ENCODE results near the gene ZNF668. TPM values are rescaled to one million over a fixed set of nuclear protein-coding genes. Genes with fewer than 3 reads are reported as not detected.

ZNF668 gene
- total and polyA plus RNA-seq, 2 of the 4 experiments (the other 2 are of a cell fraction), result 4.5 to 11.6 TPM

- Histone ChIP-seq H4K8ac (ENCODE audit: low read depth in 2 of 2, low read length in 2 of 2) (peak overlapping the region; percentile 81 to 97; a peak in 3 of 4 replicates), H3K23ac (ENCODE audit: low read depth, low read length) (no peak overlapping the region), H3K14ac (replicated peaks; ENCODE audit: low read depth, low read length) (no peak overlapping the region), H4K5ac (ENCODE audit: low read depth, low read length) (peak overlapping the region; percentile 82), H3K56ac (ENCODE audit: extremely low read depth, insufficient read depth, low read length) (no peak overlapping the region), H3K79me1 (ENCODE audit: low read depth in 1 of 2, low read length in 2 of 2) (peaks cover 14 to 27% of the 10 kb centered on the region in 2 experiments), H4K91ac (ENCODE audit: insufficient read depth, low read depth, low read length) (no peak overlapping the region), H2BK15ac (ENCODE audit: low read depth, low read length) (peak overlapping the region; percentile 1; the same call in 1 of the 3 replicates), H4K20me1 (ENCODE audit: insufficient read depth, low read length) (no peaks in the 10 kb centered on the region; the same call in 1 of the 2 replicates), H3K18ac (ENCODE audit: low read depth, low read length) (peak overlapping the region; percentile 5; the same call in 1 of the 2 replicates), H3K27me3 (ENCODE audit: control insufficient read depth, insufficient read depth, low read length) (no peaks in the 10 kb centered on the region), H2BK5ac (ENCODE audit: low read depth, low read length, poor library complexity, severe bottlenecking) (peak overlapping the region; percentile 46), H3K27ac (ENCODE audit: insufficient read depth, low read length) (peak overlapping the region; percentile 43), H2AK9ac (replicated peaks; ENCODE audit: low read depth, low read length, poor library complexity) (peak overlapping the region; percentile 22), H2BK120ac (ENCODE audit: low read depth, low read length) (no peak overlapping the region), H3K9me3 (ENCODE audit: control insufficient read depth, insufficient read depth, low read length) (no peaks in the 10 kb centered on the region), H3K9me1 (ENCODE audit: insufficient read depth, low read length) (peaks cover 14% of the 10 kb centered on the region; the same call in 1 of the 2 replicates), H3K4me3 (ENCODE audit: insufficient read depth, low read depth, low read length) (no peak overlapping the region), H3K4ac (ENCODE audit: low read depth, low read length) (no peak overlapping the region), H3K9ac (ENCODE audit: low read depth, low read length) (0 out of 2 replicates have a peak overlapping the region, but pooled peaks have one; percentile 3), H3K4me2 (ENCODE audit: low read depth, low read length) (no peak overlapping the region), H2BK20ac (ENCODE audit: low read depth, low read length) (no peak overlapping the region), H2AFZ (replicated peaks; ENCODE audit: low read length, poor library complexity) (peak overlapping the region; percentile 94), H3K36me3 (ENCODE audit: control insufficient read depth, insufficient read depth, low read length) (peaks cover 15% of the 10 kb centered on the region), H3K4me1 (ENCODE audit: control insufficient read depth, insufficient read depth, low read length) (peaks cover 5% of the 10 kb centered on the region), H2AK5ac (ENCODE audit: low read depth, low read length) (no peak overlapping the region)
- WGBS, 2 experiments (ENCODE audit: extremely low coverage in 2 of 2, insufficient read length in 1 of 2), result 25% methylated on average over 10 of the region's 33 CpGs; no CpG with 5 or more reads in 1 of the 2 experiments
- DNase-seq (no peak), ATAC-seq (ENCODE audit: low read depth) (peak; percentile 74)
- no TSS peak for BruUV-seq (replicated peaks)
- ChIA-PET CTCF (no interaction called here), POLR2A (ENCODE audit: unreplicated experiment) (no interaction called here)
- dilution Hi-C loops (cut with HindIII; ENCODE audit: low sequenced_read_pairs, unreplicated experiment), result no loop called here
- no peak for TF ChIP-seq SMC3 (IDR thresholded peaks at IDR 0.05; ENCODE audit: low read depth, low read length)
- 0 out of 2 replicates have a peak, but pooled peaks have one; percentile 21 for TF ChIP-seq BHLHE40 (IDR thresholded peaks at IDR 0.05; ENCODE audit: low read depth, low read length)
- peak; percentile 35; the same call in 1 of the 2 replicates for TF ChIP-seq RAD21 (IDR thresholded peaks at IDR 0.05; ENCODE audit: low read length)
- TF ChIP-seq NFE2L2 (IDR thresholded peaks at IDR 0.05; ENCODE audit: low read depth, low read length), result no peak
- peak; percentile 61 for TF ChIP-seq CTCF (conservative IDR thresholded peaks at IDR 0.05; ENCODE audit: low read depth, low read length)
- TF ChIP-seq RCOR1 (IDR thresholded peaks at IDR 0.05; ENCODE audit: insufficient replicate concordance, low read length), result no peak
- TF ChIP-seq MXI1 (IDR thresholded peaks at IDR 0.05; ENCODE audit: borderline replicate concordance, low read depth, low read length), result no peak
- no peak for TF ChIP-seq CHD1 (IDR thresholded peaks at IDR 0.05; ENCODE audit: low read depth, low read length)
- TF ChIP-seq CEBPB (IDR thresholded peaks at IDR 0.05; ENCODE audit: low read depth, low read length), result no peak
- no peak; the same call in 1 of the 2 replicates for TF ChIP-seq MAZ (IDR thresholded peaks at IDR 0.05; ENCODE audit: borderline replicate concordance, low read depth, low read length)
- intact Hi-C loops (cut with micrococcal nuclease), result loop anchor here (2.0 kb wide), 1 partner anchor 53 kb away; no protein-coding TSS in a partner anchor
- in situ Hi-C loops (cut with MboI; ENCODE audit: low sequenced_read_pairs), result no loop called here
Observed at GRCh38 chr16:31105677-31106213, 31.7 kb upstream of the ZNF668 start.

All from IMR-90 (cell line).